T-cell (primary cell): ENCODE results near the gene THADA. TPM values are rescaled to one million over a fixed set of nuclear protein-coding genes. Genes with fewer than 3 reads are reported as not detected.

Experiments used
- ATAC-seq, 4 experiments: fragments of 200-7000 bp in 3 of 4; fragments of 150-1000 bp in 1 of 4; cut with Tn5 transposase; replicated peaks in 1 of 4; 1 replicate in 3 of 4; 2 replicates in 1 of 4; pipeline ENCODE4 v1.10.0; 2021; ENCODE audit warnings: moderate library complexity in 3 of 4, mild to moderate bottlenecking in 2 of 4, moderate number of reproducible peaks in 1 of 4
- CTCF ChIA-PET, 2 donors: fragments of 300-600 bp; sonication (Branson Sonifier 250); formaldehyde crosslinking; loops; one replicate each; lab custom pipeline; 2022; ENCODE audit warnings: antibody characterized with exemption in 2 of 2; lab: Charles Lee
- POLR2A ChIA-PET, 2 donors: fragments of 300-600 bp; sonication (Branson Sonifier 250); formaldehyde crosslinking; loops; one replicate each; lab custom pipeline; 2022; ENCODE audit warnings: antibody characterized with exemption in 2 of 2; lab: Charles Lee
- DNase-seq, 35 experiments: peaks; one replicate each; pipeline versions ENCODE4 v3.0.0 to v3.0.0-alpha.2; 2013 to 2023
- H3K27ac ChIP-seq: one replicate; pipeline ENCODE4 v1.5.1; 2013; ENCODE audit warnings: low read length
- H3K27me3 ChIP-seq, 2 experiments: replicated peaks in 1 of 2; 1 replicate in 1 of 2; 2 replicates in 1 of 2; pipeline versions ENCODE4 v1.6.1 to v1.7.0; 2013; ENCODE audit warnings: low read length in 1 of 2, mixed read lengths in 1 of 2; ENCODE audit not compliant: control insufficient read depth in 2 of 2, insufficient read depth in 2 of 2; ENCODE audit errors: extremely low read depth in 1 of 2
- H3K36me3 ChIP-seq, 2 donors: 1 replicate in 1 of 2; 2 replicates in 1 of 2; pipeline versions ENCODE4 v1.6.1 to v1.7.0; 2013; ENCODE audit warnings: low read length in 1 of 2; ENCODE audit not compliant: control insufficient read depth in 2 of 2, insufficient read depth in 1 of 2; ENCODE audit errors: extremely low read depth in 1 of 2
- H3K4me1 ChIP-seq, 2 experiments: 1 replicate in 1 of 2; 2 replicates in 1 of 2; pipeline versions ENCODE4 v1.6.1 to v1.7.0; 2013; ENCODE audit warnings: low read length in 2 of 2, mixed read lengths in 1 of 2; ENCODE audit not compliant: insufficient read depth in 2 of 2, control insufficient read depth in 1 of 2; ENCODE audit errors: extremely low read depth in 1 of 2
- H3K4me3 ChIP-seq, 2 donors: 1 replicate in 1 of 2; 2 replicates in 1 of 2; pipeline versions ENCODE4 v1.5.1 to v1.7.0; 2013; ENCODE audit warnings: mild to moderate bottlenecking in 2 of 2, low read length in 1 of 2, moderate library complexity in 1 of 2; ENCODE audit not compliant: control insufficient read depth in 1 of 2; ENCODE audit errors: extremely low read depth in 1 of 2
- H3K9me3 ChIP-seq: 2 replicates; pipeline ENCODE4 v1.7.0; 2013
- H3K27ac Mint-ChIP-seq, 2 donors: one replicate each; pipeline ENCODE4 v1.8.0; 2020 to 2021; ENCODE audit warnings: mild to moderate bottlenecking in 2 of 2, mixed read lengths in 2 of 2
- H3K27me3 Mint-ChIP-seq, 2 donors: one replicate each; pipeline ENCODE4 v1.8.0; 2021 to 2022; ENCODE audit warnings: mixed read lengths in 2 of 2
- H3K36me3 Mint-ChIP-seq: one replicate; pipeline ENCODE4 v1.8.0; 2021; ENCODE audit warnings: mixed read lengths
- H3K4me1 Mint-ChIP-seq, 3 donors: one replicate each; pipeline ENCODE4 v1.8.0; 2020 to 2022; ENCODE audit warnings: mixed read lengths in 3 of 3, mild to moderate bottlenecking in 1 of 3
- H3K4me3 Mint-ChIP-seq, 3 donors: one replicate each; pipeline ENCODE4 v1.8.0; 2020 to 2022; ENCODE audit warnings: mild to moderate bottlenecking in 3 of 3, mixed read lengths in 3 of 3, moderate library complexity in 3 of 3
- H3K9me3 Mint-ChIP-seq, 3 donors: one replicate each; pipeline ENCODE4 v1.8.0; 2020 to 2022; ENCODE audit warnings: mixed read lengths in 3 of 3
- WGBS: methylation state at CpG from one replicate; pipeline ENCODE4 v1.1.5; 2013; ENCODE audit warnings: missing lambda C conversion rate; ENCODE audit not compliant: insufficient coverage; 5-methylcytosine and 5-hydroxymethylcytosine counted together
- total RNA-seq, 35 experiments: library from RNA in 6 of 35; stranded (reverse) in 6 of 35; fragments of 120-200 nt in 1 of 35; gene quantifications; one replicate each; pipeline versions ENCODE4 v1.2.1 to v1.2.4 and lab custom pipeline; 2013 to 2026

The THADA gene
- total RNA-seq, 5 donors from 2014 or later (not counting 1 experiment from before 2014, with no cell fraction given), result 36.4 to 50.5 (median 40.6) TPM

GRCh38 chr2:43445781-43446180 lies 150.1 kb downstream of the THADA start:
- ATAC-seq, result no peak
- H3K4me1 Mint-ChIP-seq, result peaks cover 6 to 17% (median 11%) of the 10 kb centered on the region in 3 donors
- H3K36me3 Mint-ChIP-seq, result peaks cover 71% of the 10 kb centered on the region
- ChIA-PET POLR2A (no interaction called here), CTCF (no interaction called here)
- Histone ChIP-seq H3K27me3 (no peaks in the 10 kb centered on the region), H3K27ac (no peak overlapping the region), H3K36me3 (peaks cover 0 to 7% of the 10 kb centered on the region in 2 donors), H3K4me1 (no peaks in the 10 kb centered on the region), H3K4me3 (no peak overlapping the region), H3K9me3 (no peaks in the 10 kb centered on the region)
- H3K27me3 Mint-ChIP-seq, result no peaks in the 10 kb centered on the region
- no peak for DNase-seq
- no CpG with 5 or more reads among the region's 2 CpGs for whole genome bisulfite sequencing
- H3K9me3 Mint-ChIP-seq, result no peaks in the 10 kb centered on the region
- H3K4me3 Mint-ChIP-seq, result no peak overlapping the region
- no peak overlapping the region for H3K27ac Mint-ChIP-seq

- Mint-ChIP-seq H3K36me3 (peaks cover 67% of the 10 kb centered on the region), H3K4me1 (peaks cover 6 to 17% (median 11%) of the 10 kb centered on the region in 3 donors), H3K27me3 (no peaks in the 10 kb centered on the region), H3K9me3 (no peaks in the 10 kb centered on the region), H3K4me3 (no peak overlapping the region), H3K27ac (no peak overlapping the region)
- Histone ChIP-seq H3K4me1 (no peaks in the 10 kb centered on the region), H3K27ac (no peak overlapping the region), H3K4me3 (no peak overlapping the region), H3K27me3 (no peaks in the 10 kb centered on the region), H3K9me3 (no peaks in the 10 kb centered on the region), H3K36me3 (peaks cover 0 to 7% of the 10 kb centered on the region in 2 donors)
- 65% methylated on average over 6 of the region's 10 CpGs for WGBS
- ATAC-seq, result no peak
- ChIA-PET CTCF (no interaction called here), POLR2A (no interaction called here)
- DNase-seq, result no peak
Observed at GRCh38 chr2:43444989-43445645, 150.7 kb downstream of the THADA start.

GRCh38 chr2:43443282-43443681 lies 152.6 kb downstream of the THADA start:
- no peak for DNase-seq
- H3K27ac Mint-ChIP-seq, result no peak overlapping the region
- 93% methylated on average over 2 of the region's 4 CpGs for WGBS
- H3K36me3 Mint-ChIP-seq, result peaks cover 55% of the 10 kb centered on the region
- Histone ChIP-seq H3K4me1 (no peaks in the 10 kb centered on the region), H3K27me3 (no peaks in the 10 kb centered on the region), H3K27ac (no peak overlapping the region), H3K4me3 (no peak overlapping the region), H3K36me3 (peaks cover 0 to 7% of the 10 kb centered on the region in 2 donors), H3K9me3 (no peaks in the 10 kb centered on the region)
- H3K9me3 Mint-ChIP-seq, result no peaks in the 10 kb centered on the region
- ChIA-PET CTCF (interaction anchor here in 1 of 2 donors (0.5 to 0.6 kb wide), 2 partner anchors 8 to 17 kb away, joined by 3 to 4 read pairs; no protein-coding TSS in a partner anchor), POLR2A (no interaction called here)
- peaks cover 2 to 8% (median 8%) of the 10 kb centered on the region in 3 donors for H3K4me1 Mint-ChIP-seq
- H3K4me3 Mint-ChIP-seq, result no peak overlapping the region
- H3K27me3 Mint-ChIP-seq, result no peaks in the 10 kb centered on the region
- no peak for ATAC-seq

- ChIA-PET CTCF (no interaction called here), POLR2A (no interaction called here)
- H3K36me3 Mint-ChIP-seq, result peaks cover 59% of the 10 kb centered on the region
- no peak overlapping the region for H3K4me3 Mint-ChIP-seq
- no peak overlapping the region for H3K27ac Mint-ChIP-seq
- WGBS, result no CpG with 5 or more reads among the region's 1 CpG
- Histone ChIP-seq H3K4me3 (no peak overlapping the region), H3K36me3 (peaks cover 0 to 2% of the 10 kb centered on the region in 2 donors), H3K4me1 (no peaks in the 10 kb centered on the region), H3K27ac (no peak overlapping the region), H3K27me3 (no peaks in the 10 kb centered on the region), H3K9me3 (no peaks in the 10 kb centered on the region)
- H3K9me3 Mint-ChIP-seq, result no peaks in the 10 kb centered on the region
- ATAC-seq (no peak), DNase-seq (no peak)
- peaks cover 2 to 8% (median 8%) of the 10 kb centered on the region in 3 donors for H3K4me1 Mint-ChIP-seq
- H3K27me3 Mint-ChIP-seq, result no peaks in the 10 kb centered on the region
Observed at GRCh38 chr2:43441195-43441594, 154.6 kb downstream of the THADA start.

- WGBS, result no CpG with 5 or more reads among the region's 7 CpGs
- DNase-seq (no peak), ATAC-seq (no peak)
- peaks cover 0 to 9% of the 10 kb centered on the region in 2 donors for H3K36me3 ChIP-seq
- H3K4me1 ChIP-seq, result no peaks in the 10 kb centered on the region
- no peaks in the 10 kb centered on the region for H3K27me3 ChIP-seq
- H3K4me3 Mint-ChIP-seq, result peak overlapping the region in 1 of 3 donors; percentile 60
- H3K9me3 Mint-ChIP-seq, result no peaks in the 10 kb centered on the region
- ChIA-PET POLR2A (no interaction called here), CTCF (interaction anchor here in 1 of 2 donors (0.5 kb wide), 1 partner anchor 12 kb away, joined by 3 read pairs; no protein-coding TSS in a partner anchor)
- H3K27me3 Mint-ChIP-seq, result no peaks in the 10 kb centered on the region
- peaks cover 0 to 6% (median 4%) of the 10 kb centered on the region in 3 donors for H3K4me1 Mint-ChIP-seq
- H3K27ac ChIP-seq, result no peak overlapping the region
- no peak overlapping the region for H3K27ac Mint-ChIP-seq
- H3K4me3 ChIP-seq, result no peak overlapping the region
- peaks cover 53% of the 10 kb centered on the region for H3K36me3 Mint-ChIP-seq
- no peaks in the 10 kb centered on the region for H3K9me3 ChIP-seq
Observed at GRCh38 chr2:43438858-43439655, 156.8 kb downstream of the THADA start.

- Histone ChIP-seq H3K27ac (no peak overlapping the region), H3K27me3 (no peaks in the 10 kb centered on the region)
Observed at GRCh38 chr2:43438342-43438741, 157.5 kb downstream of the THADA start.

More at GRCh38 chr2:43438342-43438741, 157.5 kb downstream of the THADA start:
- H3K9me3 Mint-ChIP-seq, result no peaks in the 10 kb centered on the region
- H3K4me1 Mint-ChIP-seq, result peaks cover 0 to 9% (median 6%) of the 10 kb centered on the region in 3 donors
- H3K4me3 ChIP-seq, result no peak overlapping the region
- no peak overlapping the region for H3K27ac Mint-ChIP-seq
- no peak overlapping the region for H3K4me3 Mint-ChIP-seq
- WGBS, result no CpG with 5 or more reads among the region's 3 CpGs
- H3K9me3 ChIP-seq, result no peaks in the 10 kb centered on the region
- peaks cover 49% of the 10 kb centered on the region for H3K36me3 Mint-ChIP-seq
- H3K4me1 ChIP-seq, result no peaks in the 10 kb centered on the region
- H3K27me3 Mint-ChIP-seq, result no peaks in the 10 kb centered on the region
- H3K36me3 ChIP-seq, result peaks cover 0 to 14% of the 10 kb centered on the region in 2 donors
- ATAC-seq (no peak), DNase-seq (no peak)
- CTCF ChIA-PET, result no interaction called here
- POLR2A ChIA-PET, result no interaction called here
